NCI-H446 treated with DMSO at 0.1 percent for 48 hours (cell line): ENCODE measurements around the gene NUDT9.
"Not testable (repeated sequence)": the region's sequence is repeated elsewhere in the genome, so short reads cannot be mapped to it uniquely, and the experiment has no call there.

Source experiments
- DNase-seq: peaks from one replicate; lab custom pipeline; 2025; lab: John Stamatoyannopoulos, UW

NUDT9 gene

GRCh38 chr4:87462102-87462501 lies 39.7 kb downstream of the NUDT9 start:
- no peak for DNase-seq

DNA sequence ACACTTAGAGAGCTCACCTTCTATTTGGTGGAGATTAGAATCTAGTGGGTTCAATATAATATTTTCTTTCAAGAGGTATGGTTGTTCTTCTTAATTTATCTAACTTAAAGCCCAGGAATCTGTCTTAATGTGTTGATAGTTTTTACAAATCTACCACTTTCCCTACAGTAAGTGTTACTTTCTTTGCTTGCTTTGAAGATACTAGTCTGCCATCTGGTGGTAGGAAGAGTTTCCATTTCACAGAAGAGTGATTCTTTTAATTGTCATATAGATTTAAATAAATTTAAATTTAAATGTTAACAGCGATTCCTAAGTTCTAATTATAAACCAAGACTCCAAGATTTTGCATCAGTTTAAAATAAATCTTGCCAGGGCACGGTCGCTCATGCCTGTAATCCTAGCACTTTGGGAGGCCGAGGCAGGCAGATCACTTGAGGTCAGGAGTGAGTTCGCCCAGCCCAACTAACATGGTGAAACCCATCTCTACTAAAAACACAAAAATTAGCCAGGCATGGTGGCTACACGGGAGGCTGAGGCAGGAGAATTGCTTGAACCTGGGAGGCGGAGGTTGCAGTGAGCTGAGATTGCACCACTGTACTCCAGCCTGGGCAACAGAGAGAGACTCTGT lies 43.5 kb downstream of the NUDT9 start:
- peak; percentile 17 for DNase-seq

- DNase-seq = no peak
These were observed 47.0 kb downstream of the NUDT9 start for GRCh38 chr4:87469390-87469789.

GRCh38 chr4:87476934-87477333 lies 54.6 kb downstream of the NUDT9 start:
- DNase-seq = no peak

DNA sequence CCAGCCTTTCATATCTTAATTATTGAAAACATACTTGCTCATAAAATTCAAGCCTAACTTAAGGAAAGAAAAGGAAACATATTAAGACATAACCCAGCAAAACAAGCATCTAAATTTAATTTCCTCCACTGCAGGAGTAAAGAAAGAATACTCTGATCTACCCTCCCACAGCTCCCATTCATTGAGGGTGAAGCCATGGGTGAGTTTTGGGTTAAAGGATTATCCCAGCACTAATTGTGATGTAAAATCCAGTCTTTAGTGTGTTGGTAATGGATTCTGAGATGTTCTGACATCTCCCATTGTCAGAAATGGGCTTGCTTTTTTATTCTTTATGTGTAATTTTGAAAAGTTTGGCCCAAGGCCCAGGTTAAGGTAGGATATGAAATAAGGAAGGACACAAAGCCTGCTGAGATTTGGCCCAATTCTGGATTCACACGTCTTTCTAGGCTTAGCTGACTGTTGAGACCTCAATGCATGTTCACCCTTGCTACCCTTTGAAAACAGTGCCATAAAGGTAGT lies 56.4 kb downstream of the NUDT9 start:
- no peak for DNase-seq

DNA sequence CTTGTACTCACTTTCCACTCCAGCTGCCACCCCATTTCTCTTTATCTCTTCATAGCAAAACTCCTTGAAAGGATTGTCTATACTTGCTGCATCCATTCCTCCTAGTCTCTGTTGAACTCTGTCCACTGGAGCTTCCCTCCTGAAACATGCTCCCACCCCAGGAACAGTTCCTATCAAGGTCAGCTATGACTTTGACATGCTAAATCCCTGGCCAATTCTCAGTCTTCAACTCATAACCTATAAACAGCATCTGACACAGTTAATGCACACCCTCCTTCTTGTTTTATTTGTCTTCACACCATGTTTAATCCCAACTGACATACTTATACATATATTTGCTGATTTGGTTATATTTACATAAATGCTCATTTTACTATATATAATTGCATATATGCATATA lies 59.0 kb downstream of the NUDT9 start:
- DNase-seq = no peak

GRCh38 chr4:87483247-87483646 lies 60.9 kb downstream of the NUDT9 start:
- DNase-seq = not testable (repeated sequence)

- not testable (repeated sequence) for DNase-seq
These were observed 66.3 kb downstream of the NUDT9 start for GRCh38 chr4:87488666-87489065.

DNA sequence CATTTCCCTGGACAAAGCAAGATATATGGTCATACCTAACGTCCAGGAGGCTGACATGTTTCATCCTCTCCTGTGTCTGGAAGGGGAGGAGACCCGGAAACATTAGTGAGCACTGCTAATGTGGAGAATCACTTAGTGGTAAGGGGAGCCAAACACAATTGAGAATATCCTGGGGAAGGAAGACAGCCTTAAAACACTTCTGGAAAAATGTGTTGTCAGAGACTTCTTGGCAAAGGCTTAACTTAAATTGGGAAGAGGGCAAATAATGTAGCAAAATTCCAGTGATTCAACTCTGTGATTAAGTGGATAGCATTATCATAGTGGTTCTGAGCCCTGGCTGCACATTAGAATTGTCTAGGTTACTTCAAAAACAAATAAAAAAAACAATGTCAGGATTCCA lies 67.3 kb downstream of the NUDT9 start:
- no peak for DNase-seq

- no peak for DNase-seq
These were observed 68.4 kb downstream of the NUDT9 start for GRCh38 chr4:87490664-87491369.

GRCh38 chr4:87491436-87491835 lies 69.1 kb downstream of the NUDT9 start:
- DNase-seq = no peak

GRCh38 chr4:87491851-87492250 lies 69.5 kb downstream of the NUDT9 start:
- not testable (repeated sequence) for DNase-seq

DNA sequence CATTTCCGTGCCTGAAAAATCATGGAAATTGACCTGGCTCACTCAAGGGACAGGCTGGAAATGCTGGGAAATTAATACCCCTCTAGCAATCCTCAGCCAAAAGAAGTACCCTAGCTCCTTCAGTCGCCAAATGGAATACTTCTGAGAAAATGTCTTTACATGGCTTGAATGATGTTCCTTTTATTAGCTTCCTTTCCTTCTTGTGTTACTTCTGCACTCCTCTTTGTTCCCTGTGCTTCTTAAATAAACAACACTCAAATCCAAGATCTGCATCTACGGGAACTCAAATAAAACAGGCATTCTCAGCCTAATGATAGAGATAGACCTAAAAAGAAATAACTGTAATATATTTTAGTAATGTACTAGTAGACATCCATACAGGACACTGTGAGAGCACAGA lies 70.7 kb downstream of the NUDT9 start:
- no peak for DNase-seq

DNA sequence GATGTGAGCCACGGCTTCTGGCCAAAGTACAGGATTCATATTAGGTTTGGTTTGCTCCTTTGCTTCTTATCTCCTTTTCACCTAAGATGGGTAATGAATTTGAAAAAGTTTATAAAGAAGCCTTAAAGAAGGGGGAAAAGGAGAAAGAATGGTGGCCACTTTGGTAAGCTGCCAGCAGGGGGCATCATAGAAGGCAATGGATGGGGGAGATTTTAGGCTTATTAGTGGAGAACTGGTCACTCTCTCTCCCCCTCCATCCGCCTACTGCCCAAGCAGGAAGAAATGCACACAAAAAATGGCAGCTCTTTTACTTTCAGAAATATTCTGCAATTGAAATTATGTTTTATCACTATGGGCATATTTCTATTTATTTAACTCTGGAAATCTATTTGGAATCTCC lies 74.8 kb downstream of the NUDT9 start:
- DNase-seq = no peak

DNA sequence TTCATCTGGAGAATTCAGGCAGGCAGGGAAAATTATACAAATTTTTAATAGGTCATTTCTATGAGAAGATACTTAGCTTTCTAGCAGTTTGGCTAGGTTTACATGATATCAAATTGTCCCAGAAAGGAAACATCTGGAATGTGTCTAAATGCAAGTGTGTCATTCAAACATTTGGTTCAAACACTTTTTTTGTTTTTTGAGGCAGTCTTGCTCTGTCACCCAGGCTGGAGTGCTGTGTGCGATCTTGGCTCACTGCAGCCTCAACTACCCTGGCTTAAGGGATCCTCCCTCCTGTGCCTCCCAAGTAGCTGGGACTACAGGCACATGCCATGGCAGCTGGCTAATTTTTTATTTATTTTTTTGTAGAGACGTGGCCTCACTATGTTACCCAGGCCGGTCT lies 75.2 kb downstream of the NUDT9 start:
- DNase-seq = no peak

DNA sequence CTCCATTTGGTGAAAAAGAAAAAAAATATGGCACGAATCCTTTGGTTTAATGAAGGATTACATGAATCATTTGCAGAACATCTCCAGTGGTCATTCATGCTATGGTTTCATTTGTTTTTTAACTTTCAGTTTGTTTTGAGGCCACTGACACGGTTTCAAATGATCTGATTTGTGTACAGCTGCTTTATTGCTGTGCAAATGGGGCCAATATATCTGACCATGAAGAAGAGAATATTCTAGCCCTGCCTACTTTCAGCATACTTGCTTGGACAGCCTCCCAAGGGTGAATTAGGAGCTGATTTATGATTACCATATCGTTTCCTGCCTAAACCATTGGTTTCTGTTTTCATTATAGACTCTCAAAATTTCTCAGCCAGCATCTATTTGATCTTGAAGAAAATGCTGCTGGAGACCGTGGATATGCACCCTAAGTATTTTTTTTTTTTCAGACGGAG lies 76.1 kb downstream of the NUDT9 start:
- DNase-seq = no peak

DNA sequence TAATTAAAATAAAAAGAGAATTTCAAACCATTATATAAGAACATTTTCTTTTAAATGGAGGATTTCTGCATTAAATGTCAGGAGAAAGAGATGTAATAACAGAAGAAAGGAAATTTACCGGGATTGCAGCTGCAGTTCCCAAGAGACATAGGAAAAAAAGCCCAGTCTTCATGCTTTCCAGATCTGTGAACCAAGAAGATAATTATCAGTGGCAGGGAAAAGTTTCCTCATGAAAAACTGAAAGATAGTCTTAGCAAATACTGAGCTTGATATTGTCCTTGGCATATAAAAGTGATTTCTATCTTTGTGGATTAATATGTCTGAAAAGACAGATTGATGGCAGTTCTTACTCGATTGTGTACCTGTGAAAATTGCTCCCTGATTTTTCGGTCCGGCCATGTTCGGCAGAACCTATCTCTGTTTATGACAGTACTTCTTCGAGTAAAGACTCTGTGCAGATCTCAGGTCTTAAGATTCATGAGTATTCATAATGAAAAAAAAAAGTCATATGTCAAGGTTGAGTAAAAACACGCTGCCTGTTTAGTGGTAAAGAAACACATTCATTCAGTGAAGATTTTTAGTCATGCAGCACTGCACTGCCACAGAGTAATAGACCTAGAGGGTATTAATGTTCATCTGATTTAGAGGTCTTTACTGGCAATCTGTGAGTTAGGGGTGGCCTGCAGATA lies 77.2 kb downstream of the NUDT9 start:
- DNase-seq = no peak

- DNase-seq = no peak
These were observed 77.7 kb downstream of the NUDT9 start for GRCh38 chr4:87500092-87500462.

DNA sequence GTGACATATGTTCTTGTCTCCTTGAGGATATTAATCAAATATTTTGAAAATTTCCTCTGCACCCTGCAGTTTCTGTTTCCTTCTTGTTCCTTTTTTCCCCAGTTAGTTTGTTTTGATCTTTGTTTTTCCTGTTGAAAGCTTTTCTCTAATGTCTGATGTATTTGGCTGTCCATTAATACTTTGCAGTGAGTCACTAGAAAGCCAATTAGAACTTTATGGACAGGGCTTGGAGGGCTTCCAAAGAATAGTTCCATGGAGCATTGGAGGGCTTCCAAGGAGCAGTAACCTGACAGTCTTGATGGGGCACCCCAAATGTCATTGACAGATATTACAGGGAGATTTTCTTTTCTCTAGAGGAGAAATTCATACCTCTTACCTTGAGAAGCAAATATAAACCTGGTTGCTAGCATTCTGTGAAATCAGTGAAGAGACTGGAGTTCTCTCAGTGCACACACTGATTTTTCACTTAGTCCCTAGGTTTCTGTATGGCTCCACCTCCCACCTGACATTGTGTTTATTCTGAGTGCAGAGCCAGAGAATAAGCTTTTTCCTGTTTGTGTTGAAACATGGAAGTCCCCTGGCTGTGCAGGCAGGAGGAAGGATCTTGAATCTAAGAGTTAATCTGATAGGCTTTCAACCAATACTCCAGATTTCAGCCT lies 80.3 kb downstream of the NUDT9 start:
- peak; percentile 56 for DNase-seq

GRCh38 chr4:87505862-87506261 lies 83.5 kb downstream of the NUDT9 start:
- no peak for DNase-seq

- DNase-seq = no peak
These were observed 84.8 kb downstream of the NUDT9 start for GRCh38 chr4:87506974-87507701.
